SKM-1 treated with dmso at 0.1 percent for 144 hours (cell line): ENCODE data around the gene DCST1.

ENCODE experiments used
- DNase-seq: peaks from one replicate; lab custom pipeline; 2025; ENCODE audit not compliant: unreplicated experiment; lab: John Stamatoyannopoulos, UW

DCST1 gene

GRCh38 chr1:155000726-155001424 is 32.7 kb upstream of the DCST1 start:
- peak; percentile 90 for DNase-seq

GRCh38 chr1:155001425-155001674 is 32.3 kb upstream of the DCST1 start:
- DNase-seq, result peak; percentile 77

GRCh38 chr1:155001675-155002463 is 31.8 kb upstream of the DCST1 start:
- peak; percentile 100 for DNase-seq

GRCh38 chr1:155002464-155003226 is 31.0 kb upstream of the DCST1 start, which contains the start of gene ZBTB7B:
Gene ZBTB7B, plus strand, starts transcription at chr1:155002802. Its CDS starts 11,859 bp downstream, at chr1:155014661.
- peak; percentile 98 for DNase-seq

GRCh38 chr1:155003227-155003765 is 30.3 kb upstream of the DCST1 start:
- no peak for DNase-seq

GRCh38 chr1:155003766-155004351 is 29.8 kb upstream of the DCST1 start:
- no peak for DNase-seq

- DNase-seq, result no peak
Observed at GRCh38 chr1:155004352-155005075, 29.1 kb upstream of the DCST1 start.

- no peak for DNase-seq
Observed at GRCh38 chr1:155005076-155006011, 28.3 kb upstream of the DCST1 start.

GRCh38 chr1:155006601-155007101 is 27.0 kb upstream of the DCST1 start:
- DNase-seq, result peak; percentile 90

GRCh38 chr1:155007251-155007828 is 26.3 kb upstream of the DCST1 start:
- no peak for DNase-seq

- peak; percentile 21 for DNase-seq
Observed at GRCh38 chr1:155008015-155008941, 25.3 kb upstream of the DCST1 start.

- DNase-seq, result no peak
Observed at GRCh38 chr1:155009221-155009711, 24.4 kb upstream of the DCST1 start.

- no peak for DNase-seq
Observed at GRCh38 chr1:155009742-155010141, 23.9 kb upstream of the DCST1 start.

GRCh38 chr1:155010211-155010918 is 23.3 kb upstream of the DCST1 start:
- peak; percentile 73 for DNase-seq

- DNase-seq, result no peak
Observed at GRCh38 chr1:155011004-155011416, 22.6 kb upstream of the DCST1 start.

- DNase-seq, result no peak
Observed at GRCh38 chr1:155011437-155012025, 22.1 kb upstream of the DCST1 start.
